Esophagus squamous epithelium (tissue), 4 donors: ENCODE data around the gene TNN.

ENCODE experiments used
- POLR2A ChIP-seq, 4 donors: fragments of 450-650 bp; IDR thresholded peaks; one replicate each; pipeline ENCODE4 v1.6.1; 2017; ENCODE audit warnings: antibody characterized with exemption in 4 of 4, mild to moderate bottlenecking in 4 of 4, moderate library complexity in 3 of 4
- TF ChIP-seq, protein P1 (sequence below), 6 experiments: fragments of 450-650 bp in 4 of 6; fragments of 200-600 bp in 2 of 6; sonication (generic) in 2 of 6; IDR thresholded peaks; one replicate each; pipeline ENCODE4 v1.5.1; 2016 to 2019; ENCODE audit warnings: antibody characterized with exemption in 6 of 6, mild to moderate bottlenecking in 4 of 6, moderate library complexity in 4 of 6

DNA sequence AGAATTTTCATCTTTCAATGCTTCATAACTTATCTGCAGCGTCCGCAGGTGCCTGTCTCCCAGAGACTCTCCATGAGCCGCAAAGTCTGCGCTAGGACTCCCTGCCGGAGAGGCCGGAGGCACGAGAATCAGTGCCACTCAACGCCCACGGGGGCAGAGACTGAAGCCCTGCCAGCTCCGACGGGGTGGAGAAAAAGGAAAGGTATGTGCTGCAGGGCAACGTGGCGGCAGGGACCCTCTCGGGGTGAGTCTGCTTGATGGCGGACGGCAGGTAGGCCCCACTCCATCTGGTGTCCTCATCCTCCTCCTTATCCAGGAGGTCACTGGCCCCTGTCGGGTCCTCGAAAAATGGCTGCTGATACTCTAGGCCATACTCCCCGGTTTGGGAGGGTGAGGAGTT, 22.5 kb upstream of the TNN start:
- TF ChIP-seq, protein P1, sequence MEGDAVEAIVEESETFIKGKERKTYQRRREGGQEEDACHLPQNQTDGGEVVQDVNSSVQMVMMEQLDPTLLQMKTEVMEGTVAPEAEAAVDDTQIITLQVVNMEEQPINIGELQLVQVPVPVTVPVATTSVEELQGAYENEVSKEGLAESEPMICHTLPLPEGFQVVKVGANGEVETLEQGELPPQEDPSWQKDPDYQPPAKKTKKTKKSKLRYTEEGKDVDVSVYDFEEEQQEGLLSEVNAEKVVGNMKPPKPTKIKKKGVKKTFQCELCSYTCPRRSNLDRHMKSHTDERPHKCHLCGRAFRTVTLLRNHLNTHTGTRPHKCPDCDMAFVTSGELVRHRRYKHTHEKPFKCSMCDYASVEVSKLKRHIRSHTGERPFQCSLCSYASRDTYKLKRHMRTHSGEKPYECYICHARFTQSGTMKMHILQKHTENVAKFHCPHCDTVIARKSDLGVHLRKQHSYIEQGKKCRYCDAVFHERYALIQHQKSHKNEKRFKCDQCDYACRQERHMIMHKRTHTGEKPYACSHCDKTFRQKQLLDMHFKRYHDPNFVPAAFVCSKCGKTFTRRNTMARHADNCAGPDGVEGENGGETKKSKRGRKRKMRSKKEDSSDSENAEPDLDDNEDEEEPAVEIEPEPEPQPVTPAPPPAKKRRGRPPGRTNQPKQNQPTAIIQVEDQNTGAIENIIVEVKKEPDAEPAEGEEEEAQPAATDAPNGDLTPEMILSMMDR (IDR thresholded peaks at IDR 0.05) = no peak
- TF ChIP-seq POLR2A (IDR thresholded peaks at IDR 0.05) = no peak
